Stimulated activated naive CD8-positive, alpha-beta T cell treated with anti-CD3 and anti-CD28 coated beads, Interleukin-15, Interleukin-2, amounts not matched to agents 100 ng/mL and 50 ng/mL, for 24 hours (primary cell): ENCODE results near the gene MGAT1.

Experiments used
- H3K27ac Mint-ChIP-seq: one replicate; pipeline ENCODE4 v1.8.0; 2021; ENCODE audit warnings: mild to moderate bottlenecking, mixed read lengths
- H3K27me3 Mint-ChIP-seq: one replicate; pipeline ENCODE4 v1.8.0; 2021; ENCODE audit warnings: mixed read lengths
- H3K36me3 Mint-ChIP-seq: one replicate; pipeline ENCODE4 v1.8.0; 2021; ENCODE audit warnings: low read depth, mixed read lengths
- H3K4me1 Mint-ChIP-seq: one replicate; pipeline ENCODE4 v1.8.0; 2021; ENCODE audit warnings: low read depth, mixed read lengths
- H3K4me3 Mint-ChIP-seq: one replicate; pipeline ENCODE4 v1.8.0; 2021; ENCODE audit warnings: mild to moderate bottlenecking, mixed read lengths
- H3K9me3 Mint-ChIP-seq: one replicate; pipeline ENCODE4 v1.8.0; 2021; ENCODE audit warnings: mixed read lengths

The MGAT1 gene

DNA sequence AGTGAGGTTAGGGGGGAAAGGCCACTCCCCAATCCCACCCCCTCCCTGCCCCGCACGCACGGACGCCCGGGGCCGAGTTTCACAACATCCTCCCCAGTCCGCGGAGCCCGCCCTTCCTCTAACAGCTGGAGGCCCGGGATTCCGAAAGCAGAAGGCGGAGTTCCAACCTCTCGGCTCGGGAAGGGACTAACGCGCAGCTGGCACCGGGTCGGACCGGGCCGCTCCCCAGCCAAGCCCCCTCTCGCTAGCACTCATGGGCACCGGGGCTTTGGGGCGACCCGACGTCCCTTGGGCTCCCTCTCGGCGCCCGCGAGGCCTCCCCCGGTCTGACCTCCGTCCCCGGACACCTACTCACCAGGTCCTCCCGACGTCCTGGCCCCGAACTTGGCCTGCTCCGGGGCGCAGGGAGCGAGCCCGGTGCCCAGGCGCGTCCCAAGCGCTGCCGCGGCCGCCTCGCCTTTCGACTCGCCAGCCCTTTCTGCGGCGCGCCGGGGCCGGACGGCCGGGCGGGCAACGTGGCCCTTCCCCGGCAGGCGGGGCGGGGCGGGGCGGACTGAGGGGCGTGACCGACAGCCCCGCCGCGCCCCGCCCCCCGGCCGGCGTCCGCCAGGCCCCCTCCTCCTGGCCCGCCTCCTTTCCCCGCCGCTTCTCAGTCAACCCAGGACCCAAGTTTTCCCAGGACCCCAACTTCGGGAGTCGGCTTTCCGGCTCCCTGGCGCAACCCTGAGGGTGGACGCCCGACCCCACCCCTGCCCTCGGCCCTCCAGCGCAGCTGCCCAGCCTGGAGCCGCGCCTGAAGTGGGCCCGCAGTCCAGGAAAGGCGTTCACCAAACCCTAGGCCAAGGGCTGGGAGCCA, at the start of gene MGAT1:
TSS of gene MGAT1 (minus strand) at position 482 of the 856 bp plus-strand sequence. CDS start 9,835 bp downstream, outside the sequence.
- Mint-ChIP-seq H3K36me3 (peaks cover 54% of the 10 kb centered on the region), H3K4me3 (peak within 1 kb of the TSS; percentile 90), H3K27me3 (no peaks in the 10 kb centered on the region), H3K27ac (peak within 1 kb of the TSS; percentile 96), H3K9me3 (no peaks in the 10 kb centered on the region), H3K4me1 (peaks cover 78% of the 10 kb centered on the region)

DNA sequence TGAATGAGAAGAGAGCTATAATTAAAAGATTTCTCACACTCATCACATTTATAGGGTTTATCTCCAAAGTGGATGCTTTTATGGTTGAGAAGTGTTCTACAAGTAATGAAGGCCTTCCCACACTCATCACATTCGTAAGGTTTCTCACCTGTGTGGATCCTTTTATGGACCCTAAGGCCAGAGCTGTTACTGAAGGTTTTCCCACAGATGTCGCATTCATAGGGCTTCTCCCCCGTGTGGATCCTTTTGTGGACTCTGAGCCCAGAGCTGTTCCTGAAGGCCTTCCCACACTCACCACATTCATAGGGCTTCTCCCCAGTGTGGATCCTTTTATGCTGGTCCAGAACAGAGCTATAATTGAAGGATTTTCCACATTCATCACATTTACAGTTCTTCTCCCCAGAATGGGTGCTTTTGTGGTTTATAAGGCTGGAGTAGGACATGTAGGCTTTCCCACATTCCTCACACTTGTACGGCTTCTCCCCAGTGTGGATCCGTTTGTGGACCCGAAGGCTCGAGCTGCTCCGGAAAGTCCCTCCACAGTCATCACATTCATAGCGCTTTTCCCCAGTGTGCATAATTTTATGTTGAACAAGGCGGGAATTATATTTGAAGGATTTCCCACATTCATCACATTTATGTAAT, 48.0 kb upstream of the MGAT1 start:
- Mint-ChIP-seq H3K36me3 (peaks cover 84% of the 10 kb centered on the region), H3K4me3 (no peak overlapping the region), H3K27ac (no peak overlapping the region), H3K9me3 (peaks cover 26% of the 10 kb centered on the region), H3K4me1 (no peaks in the 10 kb centered on the region), H3K27me3 (no peaks in the 10 kb centered on the region)

DNA sequence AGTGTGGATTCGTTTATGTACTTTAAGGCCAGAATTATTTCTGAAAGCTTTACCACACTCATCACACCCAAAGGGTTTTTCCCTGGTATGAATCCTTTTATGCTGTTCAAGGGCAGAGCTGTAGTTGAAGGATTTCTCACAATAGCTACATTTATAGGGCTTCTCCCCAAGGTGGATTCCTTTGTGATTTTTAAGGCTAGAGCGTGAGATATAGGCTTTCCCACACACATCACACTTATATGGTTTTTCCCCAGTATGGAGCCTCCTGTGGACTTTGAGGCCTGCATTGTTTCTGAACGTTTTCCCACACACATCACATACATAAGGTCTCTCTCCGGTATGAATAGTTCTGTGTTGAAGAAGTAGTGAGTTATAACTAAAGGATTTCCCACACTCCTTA, 47.2 kb upstream of the MGAT1 start:
- H3K27me3 Mint-ChIP-seq: no peaks in the 10 kb centered on the region
- H3K4me1 Mint-ChIP-seq: no peaks in the 10 kb centered on the region
- no peak overlapping the region for H3K4me3 Mint-ChIP-seq
- H3K36me3 Mint-ChIP-seq: peaks cover 81% of the 10 kb centered on the region
- peaks cover 26% of the 10 kb centered on the region for H3K9me3 Mint-ChIP-seq
- H3K27ac Mint-ChIP-seq: no peak overlapping the region

DNA sequence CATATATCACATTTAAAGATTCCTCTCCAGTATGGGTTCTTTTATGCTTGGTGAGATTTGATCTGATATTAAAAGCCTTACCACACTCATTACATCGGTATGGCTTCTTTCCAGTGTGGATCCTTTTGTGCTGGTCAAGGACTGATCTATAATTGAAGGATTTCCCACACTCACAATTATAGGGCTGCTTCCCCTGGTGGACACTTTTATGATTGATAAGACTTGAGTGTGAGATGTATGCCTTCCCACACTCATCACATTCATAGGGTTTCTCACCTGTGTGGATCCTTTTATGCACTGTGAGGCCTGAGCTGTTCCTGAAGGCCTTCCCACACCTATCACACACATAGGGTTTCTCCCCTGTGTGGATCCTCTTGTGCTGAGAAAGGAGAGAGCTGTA, 46.3 kb upstream of the MGAT1 start:
- Mint-ChIP-seq H3K9me3 (peaks cover 26% of the 10 kb centered on the region), H3K4me3 (no peak overlapping the region), H3K4me1 (no peaks in the 10 kb centered on the region), H3K27ac (no peak overlapping the region), H3K27me3 (no peaks in the 10 kb centered on the region), H3K36me3 (peaks cover 81% of the 10 kb centered on the region)

- Mint-ChIP-seq H3K27me3 (no peaks in the 10 kb centered on the region), H3K9me3 (peaks cover 26% of the 10 kb centered on the region), H3K27ac (no peak overlapping the region), H3K4me3 (no peak overlapping the region), H3K36me3 (peaks cover 76% of the 10 kb centered on the region), H3K4me1 (no peaks in the 10 kb centered on the region)
These were observed 45.7 kb upstream of the MGAT1 start for GRCh38 chr5:180848265-180848664.

DNA sequence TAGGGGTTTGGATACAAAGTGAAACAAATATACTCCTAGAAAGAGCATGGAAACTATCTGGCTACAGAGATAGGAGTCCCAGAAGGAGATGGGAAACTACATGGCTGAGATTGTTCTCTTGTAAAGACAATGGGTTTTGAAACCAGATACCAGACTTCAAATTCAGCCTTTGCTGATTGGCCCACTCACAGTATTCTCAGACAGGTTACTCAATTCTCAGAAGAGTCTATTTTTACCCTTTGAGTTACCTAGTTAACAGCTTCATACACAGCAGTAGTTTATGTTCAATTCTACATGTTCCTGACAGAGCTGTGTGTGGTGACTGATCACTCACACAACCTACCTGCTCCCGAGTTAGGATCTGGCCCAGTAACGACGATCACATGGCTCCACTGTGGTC, 44.4 kb upstream of the MGAT1 start:
- Mint-ChIP-seq H3K4me1 (no peaks in the 10 kb centered on the region), H3K9me3 (peaks cover 26% of the 10 kb centered on the region), H3K36me3 (peaks cover 65% of the 10 kb centered on the region), H3K27ac (no peak overlapping the region), H3K27me3 (no peaks in the 10 kb centered on the region), H3K4me3 (no peak overlapping the region)

GRCh38 chr5:180844858-180845257, 42.3 kb upstream of the MGAT1 start:
- H3K27me3 Mint-ChIP-seq: no peaks in the 10 kb centered on the region
- H3K9me3 Mint-ChIP-seq: peaks cover 12% of the 10 kb centered on the region
- no peak overlapping the region for H3K4me3 Mint-ChIP-seq
- H3K27ac Mint-ChIP-seq: no peak overlapping the region
- H3K36me3 Mint-ChIP-seq: peaks cover 44% of the 10 kb centered on the region
- H3K4me1 Mint-ChIP-seq: no peaks in the 10 kb centered on the region

DNA sequence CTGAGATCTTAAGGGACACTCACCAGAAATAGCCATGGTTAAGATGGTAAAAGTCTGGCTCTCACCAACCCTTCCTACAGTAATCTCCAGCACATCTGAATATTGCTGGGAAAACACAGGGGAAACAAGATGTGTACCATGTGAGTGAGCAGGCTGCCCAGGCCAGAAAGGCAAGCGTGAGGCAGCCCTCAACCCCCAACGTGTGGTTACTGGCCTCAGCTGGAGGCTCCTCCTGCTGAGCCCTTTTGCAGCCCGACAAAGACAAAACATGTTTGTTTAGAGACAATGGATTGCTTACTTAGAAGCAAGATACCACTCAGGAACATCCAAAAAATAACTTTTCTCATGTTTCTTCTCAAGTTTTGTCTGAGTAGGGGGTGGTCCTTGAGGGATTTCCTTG, 41.8 kb upstream of the MGAT1 start:
- Mint-ChIP-seq H3K27ac (no peak overlapping the region), H3K4me1 (no peaks in the 10 kb centered on the region), H3K27me3 (no peaks in the 10 kb centered on the region), H3K9me3 (peaks cover 7% of the 10 kb centered on the region), H3K36me3 (peaks cover 39% of the 10 kb centered on the region), H3K4me3 (no peak overlapping the region)

DNA sequence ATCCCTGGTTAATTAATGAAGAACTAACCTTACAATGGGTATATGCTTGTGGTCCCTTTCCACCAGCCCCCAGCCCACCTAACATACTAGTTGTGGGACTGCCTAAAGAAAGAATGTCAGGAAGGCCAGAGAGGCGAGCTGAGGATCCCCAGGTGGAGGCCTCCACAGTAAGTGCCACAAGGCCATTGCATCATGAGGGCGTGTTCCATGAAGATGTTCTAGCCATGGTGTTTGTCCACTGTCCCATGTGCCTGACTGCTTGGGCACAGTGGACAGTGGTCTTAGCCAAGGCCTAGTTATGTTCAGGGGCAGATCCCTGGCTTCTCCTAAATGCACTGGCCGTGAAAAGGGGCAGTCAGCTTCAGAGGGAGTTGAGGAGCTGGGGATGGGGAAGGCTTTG, 37.3 kb upstream of the MGAT1 start:
- H3K9me3 Mint-ChIP-seq: no peaks in the 10 kb centered on the region
- H3K27ac Mint-ChIP-seq: no peak overlapping the region
- no peak overlapping the region for H3K4me3 Mint-ChIP-seq
- peaks cover under 1% of the 10 kb centered on the region for H3K4me1 Mint-ChIP-seq
- peaks cover 21% of the 10 kb centered on the region for H3K36me3 Mint-ChIP-seq
- H3K27me3 Mint-ChIP-seq: no peaks in the 10 kb centered on the region

GRCh38 chr5:180839227-180839626, 36.6 kb upstream of the MGAT1 start:
- Mint-ChIP-seq H3K4me3 (no peak overlapping the region), H3K27me3 (no peaks in the 10 kb centered on the region), H3K27ac (no peak overlapping the region), H3K4me1 (peaks cover 7% of the 10 kb centered on the region), H3K36me3 (peaks cover 28% of the 10 kb centered on the region), H3K9me3 (no peaks in the 10 kb centered on the region)

GRCh38 chr5:180837478-180837877, 34.9 kb upstream of the MGAT1 start:
- no peak overlapping the region for H3K27ac Mint-ChIP-seq
- H3K4me1 Mint-ChIP-seq: peaks cover 23% of the 10 kb centered on the region
- no peaks in the 10 kb centered on the region for H3K9me3 Mint-ChIP-seq
- H3K27me3 Mint-ChIP-seq: no peaks in the 10 kb centered on the region
- peaks cover 33% of the 10 kb centered on the region for H3K36me3 Mint-ChIP-seq
- H3K4me3 Mint-ChIP-seq: no peak overlapping the region

DNA sequence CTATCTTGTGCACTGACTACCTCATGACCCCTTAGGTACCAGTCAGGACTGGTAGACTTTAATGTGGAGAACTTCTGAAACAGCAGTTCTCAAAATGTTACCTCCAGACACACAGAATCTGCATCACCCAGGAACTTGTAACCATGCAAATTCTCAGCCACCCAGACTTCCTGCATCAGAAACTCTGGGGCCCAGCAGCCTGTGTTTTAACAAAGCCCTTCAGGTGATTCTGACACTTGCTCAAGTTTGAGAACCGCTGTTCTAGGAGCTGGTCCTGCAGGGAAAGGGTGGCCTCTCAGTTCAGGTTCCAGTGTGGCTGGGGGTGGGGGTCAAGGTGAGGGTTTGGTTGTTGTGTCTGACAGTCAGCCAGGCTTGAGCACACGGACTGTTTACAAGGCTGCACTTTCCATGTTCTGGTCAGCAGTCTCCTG, 30.0 kb upstream of the MGAT1 start:
- H3K36me3 Mint-ChIP-seq: peaks cover 47% of the 10 kb centered on the region
- peaks cover 47% of the 10 kb centered on the region for H3K4me1 Mint-ChIP-seq
- no peaks in the 10 kb centered on the region for H3K27me3 Mint-ChIP-seq
- H3K27ac Mint-ChIP-seq: peak overlapping the region; percentile 97
- peak overlapping the region; percentile 93 for H3K4me3 Mint-ChIP-seq
- no peaks in the 10 kb centered on the region for H3K9me3 Mint-ChIP-seq

DNA sequence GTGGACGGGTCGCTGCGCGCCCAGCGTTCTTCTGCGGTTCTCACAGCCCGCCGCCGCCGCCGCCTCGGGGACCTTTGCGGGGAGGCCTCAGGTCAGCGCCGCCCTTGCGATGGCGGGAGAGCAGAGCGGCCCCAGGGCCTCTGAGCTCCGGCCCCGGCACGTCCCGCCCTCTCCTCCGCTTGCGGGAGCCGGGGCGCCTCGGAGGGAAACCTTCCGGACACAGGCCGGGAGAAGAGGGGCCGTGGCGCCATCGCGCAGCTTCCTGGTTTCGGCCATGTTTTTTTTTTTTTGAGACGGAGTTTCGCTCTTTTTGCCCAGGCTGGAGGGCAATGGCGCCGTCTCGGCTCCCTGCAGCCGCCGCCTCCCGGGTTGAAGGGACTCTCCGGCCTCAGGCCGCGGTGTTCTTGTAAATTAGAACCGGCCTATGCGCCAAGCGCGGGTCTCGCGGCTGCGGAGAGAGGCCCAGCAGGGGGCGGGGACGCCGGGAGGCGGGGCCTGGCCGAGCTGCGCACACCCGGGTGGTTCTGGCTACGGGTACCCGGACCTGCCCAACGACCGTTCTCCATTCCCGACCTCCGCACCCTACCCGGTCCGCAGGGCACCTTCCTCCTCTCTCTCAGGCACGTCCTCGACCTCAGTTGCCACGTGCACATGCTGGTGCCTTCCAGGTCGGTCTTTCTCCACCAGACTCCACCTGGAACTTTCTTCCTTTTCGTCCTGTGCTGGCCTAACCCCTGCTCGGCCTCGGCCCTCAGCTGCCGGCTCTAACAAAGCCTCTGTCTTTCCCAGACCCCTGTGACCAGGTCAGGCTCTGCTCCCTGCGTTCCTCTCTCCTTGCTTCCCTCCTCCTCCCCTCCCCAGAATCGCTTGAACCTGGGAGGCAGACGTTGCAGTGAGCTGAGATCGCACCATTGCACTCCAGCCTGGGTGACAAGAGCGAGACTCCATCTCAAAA, 28.8 kb upstream of the MGAT1 start:
- Mint-ChIP-seq H3K4me3 (peak overlapping the region; percentile 93), H3K27me3 (no peaks in the 10 kb centered on the region), H3K4me1 (peaks cover 50% of the 10 kb centered on the region), H3K27ac (peak overlapping the region; percentile 97), H3K36me3 (peaks cover 39% of the 10 kb centered on the region), H3K9me3 (no peaks in the 10 kb centered on the region)

- Mint-ChIP-seq H3K27ac (peak overlapping the region; percentile 97), H3K9me3 (no peaks in the 10 kb centered on the region), H3K27me3 (no peaks in the 10 kb centered on the region), H3K4me3 (peak overlapping the region; percentile 93), H3K4me1 (peaks cover 59% of the 10 kb centered on the region), H3K36me3 (peaks cover 34% of the 10 kb centered on the region)
These were observed 27.9 kb upstream of the MGAT1 start for GRCh38 chr5:180830253-180831138.
